ENCODE data around the gene PMP22.

GRCh38 chr17:15216481-15216880 is 48.6 kb downstream of the PMP22 start:
- TF ChIP-seq EZH2phosphoT487 (IDR thresholded peaks at IDR 0.05): no peak
- TF ChIP-seq CTCF (IDR thresholded peaks at IDR 0.05): no peak

Data from neural progenitor cell (in vitro differentiated cells).